Measurements from ENCODE around the gene CALML3. TPM values are rescaled to one million over a fixed set of nuclear protein-coding genes. Genes with fewer than 3 reads are reported as not detected.

CALML3 gene
- total and polyA plus RNA-seq, 2 donors (not counting 1 experiment from before 2014, with no cell fraction given), result not detected

- H3K27ac ChIP-seq (ENCODE audit: insufficient read depth, low read length), result no peak overlapping the region
- TF ChIP-seq, protein P1, sequence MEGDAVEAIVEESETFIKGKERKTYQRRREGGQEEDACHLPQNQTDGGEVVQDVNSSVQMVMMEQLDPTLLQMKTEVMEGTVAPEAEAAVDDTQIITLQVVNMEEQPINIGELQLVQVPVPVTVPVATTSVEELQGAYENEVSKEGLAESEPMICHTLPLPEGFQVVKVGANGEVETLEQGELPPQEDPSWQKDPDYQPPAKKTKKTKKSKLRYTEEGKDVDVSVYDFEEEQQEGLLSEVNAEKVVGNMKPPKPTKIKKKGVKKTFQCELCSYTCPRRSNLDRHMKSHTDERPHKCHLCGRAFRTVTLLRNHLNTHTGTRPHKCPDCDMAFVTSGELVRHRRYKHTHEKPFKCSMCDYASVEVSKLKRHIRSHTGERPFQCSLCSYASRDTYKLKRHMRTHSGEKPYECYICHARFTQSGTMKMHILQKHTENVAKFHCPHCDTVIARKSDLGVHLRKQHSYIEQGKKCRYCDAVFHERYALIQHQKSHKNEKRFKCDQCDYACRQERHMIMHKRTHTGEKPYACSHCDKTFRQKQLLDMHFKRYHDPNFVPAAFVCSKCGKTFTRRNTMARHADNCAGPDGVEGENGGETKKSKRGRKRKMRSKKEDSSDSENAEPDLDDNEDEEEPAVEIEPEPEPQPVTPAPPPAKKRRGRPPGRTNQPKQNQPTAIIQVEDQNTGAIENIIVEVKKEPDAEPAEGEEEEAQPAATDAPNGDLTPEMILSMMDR (conservative IDR thresholded peaks at IDR 0.05 in 1 of 2, IDR thresholded peaks at IDR 0.05 in 1 of 2; ENCODE audit: low read depth in 1 of 2, low read length in 2 of 2), result no peak
- no peak for TF ChIP-seq EZH2 (IDR thresholded peaks at IDR 0.05; ENCODE audit: low read length, missing control alignments)
- no peaks in the 10 kb centered on the region for H4K20me1 ChIP-seq (ENCODE audit: control insufficient read depth, extremely low read depth, insufficient read depth, low read length)
- H3K27me3 ChIP-seq (ENCODE audit: control insufficient read depth, insufficient read depth, low read length), result peaks cover 16% of the 10 kb centered on the region
- H3K4me2 ChIP-seq (ENCODE audit: extremely low read depth, insufficient read depth, low read length), result no peak overlapping the region
- H3K36me3 ChIP-seq (ENCODE audit: control insufficient read depth, insufficient read depth, low read length), result no peaks in the 10 kb centered on the region
- no peaks in the 10 kb centered on the region for H3K4me1 ChIP-seq (ENCODE audit: control insufficient read depth, extremely low read depth, insufficient read depth, low read length)
- H3K9me3 ChIP-seq (ENCODE audit: control insufficient read depth, insufficient read depth, low read depth, low read length), result no peaks in the 10 kb centered on the region
- H3K4me3 ChIP-seq (replicated peaks in 1 of 4; ENCODE audit: control extremely low read depth in 1 of 4, insufficient read depth in 1 of 4, low read depth in 3 of 4, low read length in 4 of 4), result no peak overlapping the region
- H3K9ac ChIP-seq (ENCODE audit: insufficient read depth, low read length), result no peak overlapping the region
- no peak overlapping the region for H2AFZ ChIP-seq (ENCODE audit: low read length)
- no peaks in the 10 kb centered on the region for H3K79me2 ChIP-seq (ENCODE audit: control insufficient read depth, insufficient read depth, low read length)
- DNase-seq (ENCODE audit: low read depth in 2 of 2), result no peak
Observed at GRCh38 chr10:5485948-5486852, 38.6 kb upstream of the CALML3 start.

DNA sequence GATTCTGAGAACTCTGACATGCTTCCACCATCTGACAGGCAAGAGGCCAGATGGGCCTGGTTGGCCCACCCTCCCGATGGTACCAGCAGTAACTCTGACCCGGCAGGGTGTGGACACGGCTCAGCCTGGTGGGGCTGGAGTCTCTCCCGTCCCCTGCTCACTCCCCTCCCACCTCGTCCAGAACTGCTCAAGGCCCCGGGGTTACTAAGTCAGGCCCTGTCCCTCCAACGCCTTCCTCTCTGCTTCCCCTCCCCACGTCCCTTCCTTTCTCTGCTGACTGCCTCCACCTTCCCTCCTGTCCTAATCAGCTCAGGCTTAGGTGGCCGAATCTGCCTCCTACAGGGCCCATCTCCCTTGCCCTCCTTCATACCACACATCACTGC, 37.9 kb upstream of the CALML3 start:
- H3K79me2 ChIP-seq (ENCODE audit: control insufficient read depth, insufficient read depth, low read length), result no peaks in the 10 kb centered on the region
- no peaks in the 10 kb centered on the region for H4K20me1 ChIP-seq (ENCODE audit: control insufficient read depth, extremely low read depth, insufficient read depth, low read length)
- TF ChIP-seq EZH2 (IDR thresholded peaks at IDR 0.05; ENCODE audit: low read length, missing control alignments), result no peak
- TF ChIP-seq, protein P1 (conservative IDR thresholded peaks at IDR 0.05 in 1 of 2, IDR thresholded peaks at IDR 0.05 in 1 of 2; ENCODE audit: low read depth in 1 of 2, low read length in 2 of 2), result no peak
- H3K27ac ChIP-seq (ENCODE audit: insufficient read depth, low read length), result no peak overlapping the region
- no peak overlapping the region for H3K4me3 ChIP-seq (replicated peaks in 1 of 4; ENCODE audit: control extremely low read depth in 1 of 4, insufficient read depth in 1 of 4, low read depth in 3 of 4, low read length in 4 of 4)
- peaks cover 16% of the 10 kb centered on the region for H3K27me3 ChIP-seq (ENCODE audit: control insufficient read depth, insufficient read depth, low read length)
- no peak overlapping the region for H3K9ac ChIP-seq (ENCODE audit: insufficient read depth, low read length)
- no peak for DNase-seq (ENCODE audit: low read depth in 2 of 2)
- no peaks in the 10 kb centered on the region for H3K9me3 ChIP-seq (ENCODE audit: control insufficient read depth, insufficient read depth, low read depth, low read length)
- H3K4me2 ChIP-seq (ENCODE audit: extremely low read depth, insufficient read depth, low read length), result no peak overlapping the region
- H2AFZ ChIP-seq (ENCODE audit: low read length), result no peak overlapping the region
- H3K36me3 ChIP-seq (ENCODE audit: control insufficient read depth, insufficient read depth, low read length), result no peaks in the 10 kb centered on the region
- no peaks in the 10 kb centered on the region for H3K4me1 ChIP-seq (ENCODE audit: control insufficient read depth, extremely low read depth, insufficient read depth, low read length)

DNA sequence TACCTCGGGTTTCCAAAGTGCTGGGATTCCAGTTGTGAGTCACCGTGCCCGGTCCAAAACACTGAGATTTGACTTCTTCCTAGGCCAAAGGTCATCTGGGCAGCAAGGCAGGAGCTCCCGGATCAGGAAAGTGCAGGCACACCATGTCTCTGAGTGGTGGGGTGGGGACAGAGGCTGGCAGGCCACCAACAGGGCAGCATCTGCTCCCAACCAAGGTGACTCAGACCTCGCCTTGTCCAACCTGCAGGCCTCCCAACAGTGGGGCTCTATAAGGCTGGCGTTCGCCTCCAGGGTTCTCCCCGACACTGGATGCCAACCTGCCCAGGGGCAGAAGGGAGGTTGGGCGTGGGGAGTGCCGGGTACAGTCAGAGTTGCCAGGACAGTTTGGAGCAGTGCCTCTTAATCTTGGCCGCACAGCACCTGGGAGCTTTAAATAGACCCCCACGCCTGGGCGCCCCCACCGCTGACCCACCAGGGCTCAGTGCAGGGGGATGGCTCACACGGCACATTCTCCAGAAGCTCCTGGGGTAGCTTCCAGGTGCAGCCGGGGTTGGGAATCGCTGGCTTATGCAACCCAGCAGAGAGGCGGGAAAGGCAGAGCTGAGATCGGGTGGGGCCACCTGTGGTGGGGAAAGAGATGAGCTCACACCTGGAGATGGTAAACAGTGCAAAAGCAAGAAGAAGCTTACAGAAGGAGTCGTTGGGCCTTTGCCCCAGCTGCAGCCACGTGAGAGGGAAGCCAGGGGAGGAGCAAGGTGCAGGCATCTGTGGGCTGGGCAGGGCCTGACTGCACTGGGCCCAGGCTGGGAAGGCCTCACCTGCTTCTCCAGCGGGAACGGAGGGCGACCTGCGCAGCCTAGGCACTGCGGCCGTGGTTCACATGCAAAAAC, 36.2 kb upstream of the CALML3 start:
- Histone ChIP-seq H3K36me3 (ENCODE audit: control insufficient read depth, insufficient read depth, low read length) (no peaks in the 10 kb centered on the region), H3K4me3 (replicated peaks in 1 of 4; ENCODE audit: control extremely low read depth in 1 of 4, insufficient read depth in 1 of 4, low read depth in 3 of 4, low read length in 4 of 4) (no peak overlapping the region), H3K79me2 (ENCODE audit: control insufficient read depth, insufficient read depth, low read length) (no peaks in the 10 kb centered on the region), H3K4me2 (ENCODE audit: extremely low read depth, insufficient read depth, low read length) (no peak overlapping the region), H3K27me3 (ENCODE audit: control insufficient read depth, insufficient read depth, low read length) (peaks cover 16% of the 10 kb centered on the region), H3K4me1 (ENCODE audit: control insufficient read depth, extremely low read depth, insufficient read depth, low read length) (no peaks in the 10 kb centered on the region), H4K20me1 (ENCODE audit: control insufficient read depth, extremely low read depth, insufficient read depth, low read length) (no peaks in the 10 kb centered on the region), H3K9ac (ENCODE audit: insufficient read depth, low read length) (no peak overlapping the region), H3K9me3 (ENCODE audit: control insufficient read depth, insufficient read depth, low read depth, low read length) (no peaks in the 10 kb centered on the region), H2AFZ (ENCODE audit: low read length) (no peak overlapping the region), H3K27ac (ENCODE audit: insufficient read depth, low read length) (no peak overlapping the region)
- no peak for TF ChIP-seq EZH2 (IDR thresholded peaks at IDR 0.05; ENCODE audit: low read length, missing control alignments)
- TF ChIP-seq, protein P1 (conservative IDR thresholded peaks at IDR 0.05 in 1 of 2, IDR thresholded peaks at IDR 0.05 in 1 of 2; ENCODE audit: low read depth in 1 of 2, low read length in 2 of 2), result no peak
- DNase-seq (ENCODE audit: low read depth in 2 of 2), result no peak
